ENCODE results near the gene IQGAP1. TPM values are rescaled to one million over a fixed set of nuclear protein-coding genes. Genes with fewer than 3 reads are reported as not detected.

Gene IQGAP1
- total RNA-seq, 1 experiment from 2014 or later, result 113 TPM

GRCh38 chr15:90539789-90540188 is 151.7 kb downstream of the IQGAP1 start:
- ChIA-PET POLR2A (interaction anchor here (1.0 kb wide), 1 partner anchor 9 kb away, joined by 3 read pairs; no protein-coding TSS in a partner anchor), RAD21 (ENCODE audit: low non-redundant PET in 1 of 2, low total read pairs in 2 of 2, uncharacterized antibody in 2 of 2, unreplicated experiment in 2 of 2) (no interaction called here), CTCF (no interaction called here)
- no peak overlapping the region for H3K9ac ChIP-seq (ENCODE audit: low read length)
- H3K4me2 ChIP-seq (ENCODE audit: low read length), result no peak overlapping the region
- H3K27ac ChIP-seq (ENCODE audit: low read depth, low read length), result no peak overlapping the region
- no peaks in the 10 kb centered on the region for H3K9me2 ChIP-seq (ENCODE audit: insufficient read depth)
- peaks cover 40% of the 10 kb centered on the region for H3K79me2 ChIP-seq (ENCODE audit: insufficient read depth, low read length)
- H3K36me3 ChIP-seq (ENCODE audit: control insufficient read depth in 1 of 2, insufficient read depth in 2 of 2, low read length in 2 of 2), result no peaks in the 10 kb centered on the region
- intact Hi-C loops (cut with micrococcal nuclease), result no loop called here
- ATAC-seq (no peak), DNase-seq (ENCODE audit: low read depth, low spot score) (no peak)
- H3K9me3 ChIP-seq (ENCODE audit: control insufficient read depth in 1 of 2, insufficient read depth in 1 of 2, low read depth in 1 of 2, low read length in 2 of 2), result no peaks in the 10 kb centered on the region
- no peak overlapping the region for H2AFZ ChIP-seq (ENCODE audit: low read depth, low read length, poor library complexity, severe bottlenecking)
- no peaks in the 10 kb centered on the region for H3K4me1 ChIP-seq (ENCODE audit: control insufficient read depth in 1 of 2, insufficient read depth in 2 of 2, low read length in 2 of 2)
- H3K4me3 ChIP-seq (replicated peaks in 1 of 2; ENCODE audit: low read depth in 1 of 2, low read length in 2 of 2), result no peak overlapping the region
- no peaks in the 10 kb centered on the region for H3K27me3 ChIP-seq (ENCODE audit: insufficient read depth, low read length)
- no TSS peak for BruUV-seq (replicated peaks)
- no peak for TF ChIP-seq EGR1 (IDR thresholded peaks at IDR 0.05; ENCODE audit: low read depth)
- no peak for TF ChIP-seq POLR2A (IDR thresholded peaks at IDR 0.05; ENCODE audit: borderline replicate concordance, extremely low read depth, insufficient read depth, insufficient read length)
- TF ChIP-seq SIN3A (IDR thresholded peaks at IDR 0.05; ENCODE audit: low read depth), result no peak
- TF ChIP-seq CTCF (IDR thresholded peaks at IDR 0.05 in 2 of 3, conservative IDR thresholded peaks at IDR 0.05 in 1 of 3; ENCODE audit: borderline replicate concordance in 1 of 3, insufficient read depth in 1 of 3, low read depth in 2 of 3, low read length in 2 of 3), result no peak
- no peak for TF ChIP-seq CEBPB (IDR thresholded peaks at IDR 0.05; ENCODE audit: low read depth)
- no peak for TF ChIP-seq RAD21 (IDR thresholded peaks at IDR 0.05; ENCODE audit: low read depth)
- TF ChIP-seq SRF (IDR thresholded peaks at IDR 0.05; ENCODE audit: low read depth), result no peak
- TF ChIP-seq ZFX (IDR thresholded peaks at IDR 0.05), result no peak
- TF ChIP-seq ZNF274 (IDR thresholded peaks at IDR 0.05; ENCODE audit: low read depth, low read length), result no peak
- no peak for TF ChIP-seq TCF7L2 (IDR thresholded peaks at IDR 0.05; ENCODE audit: borderline replicate concordance, extremely low read depth, insufficient read depth, insufficient read length)
- TF ChIP-seq EZH2phosphoT487 (IDR thresholded peaks at IDR 0.05; ENCODE audit: borderline replicate concordance), result no peak
- TF ChIP-seq POLR2AphosphoS5 (IDR thresholded peaks at IDR 0.05; ENCODE audit: low read depth, low read length), result no peak
- no peak for TF ChIP-seq ZBTB33 (IDR thresholded peaks at IDR 0.05; ENCODE audit: extremely low read depth, insufficient replicate concordance, low read length)
- TF ChIP-seq SP1 (IDR thresholded peaks at IDR 0.05; ENCODE audit: low read depth), result no peak
- no peak for TF ChIP-seq FOSL1 (IDR thresholded peaks at IDR 0.05; ENCODE audit: low read depth)
- no peak for TF ChIP-seq MAX (IDR thresholded peaks at IDR 0.05)
- no peak for TF ChIP-seq JUND (IDR thresholded peaks at IDR 0.05)
- no peak for TF ChIP-seq CBX3 (IDR thresholded peaks at IDR 0.05; ENCODE audit: low read depth)
- no peak for TF ChIP-seq REST (IDR thresholded peaks at IDR 0.05; ENCODE audit: low read depth)
- no peaks in the 10 kb centered on the region; the same call in 1 of the 2 replicates for H4K20me1 ChIP-seq (ENCODE audit: insufficient read depth)
